GM19397 (cell line): Measurements from ENCODE around the gene TMF1.

ENCODE experiments used
- ATAC-seq: cut with Tn5 transposase; IDR thresholded peaks from one replicate; pipeline ENCODE4 v1.9.1; 2021; ENCODE audit warnings: mild to moderate bottlenecking, moderate library complexity; ENCODE audit not compliant: unreplicated experiment

The TMF1 gene

DNA sequence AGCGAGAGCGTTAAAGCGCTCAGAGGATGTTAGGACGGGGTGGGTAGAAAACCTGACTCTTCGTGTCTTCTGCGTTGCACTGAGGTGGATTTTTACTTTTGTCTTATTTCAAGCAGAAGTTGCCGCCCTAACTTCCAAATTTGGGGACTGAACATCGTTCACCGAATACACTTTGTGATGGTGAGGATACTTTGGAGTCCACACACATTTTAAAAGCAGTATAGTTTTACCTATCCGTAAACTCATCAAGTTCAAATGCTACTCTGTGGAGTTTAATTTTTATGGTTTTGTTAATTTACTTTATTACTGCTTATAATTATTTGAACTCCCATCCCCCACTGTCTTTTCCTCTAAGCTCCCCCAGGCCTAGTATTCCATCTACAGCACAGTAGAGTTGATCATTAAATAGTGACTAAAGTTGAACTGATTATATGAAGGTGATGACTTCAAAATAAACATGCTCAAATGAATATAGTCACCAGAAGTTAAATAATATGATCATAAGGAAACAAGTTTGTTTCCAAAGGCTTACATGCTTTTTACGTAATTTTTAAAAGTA lies 38.0 kb downstream of the TMF1 start:
- no peak for ATAC-seq

DNA sequence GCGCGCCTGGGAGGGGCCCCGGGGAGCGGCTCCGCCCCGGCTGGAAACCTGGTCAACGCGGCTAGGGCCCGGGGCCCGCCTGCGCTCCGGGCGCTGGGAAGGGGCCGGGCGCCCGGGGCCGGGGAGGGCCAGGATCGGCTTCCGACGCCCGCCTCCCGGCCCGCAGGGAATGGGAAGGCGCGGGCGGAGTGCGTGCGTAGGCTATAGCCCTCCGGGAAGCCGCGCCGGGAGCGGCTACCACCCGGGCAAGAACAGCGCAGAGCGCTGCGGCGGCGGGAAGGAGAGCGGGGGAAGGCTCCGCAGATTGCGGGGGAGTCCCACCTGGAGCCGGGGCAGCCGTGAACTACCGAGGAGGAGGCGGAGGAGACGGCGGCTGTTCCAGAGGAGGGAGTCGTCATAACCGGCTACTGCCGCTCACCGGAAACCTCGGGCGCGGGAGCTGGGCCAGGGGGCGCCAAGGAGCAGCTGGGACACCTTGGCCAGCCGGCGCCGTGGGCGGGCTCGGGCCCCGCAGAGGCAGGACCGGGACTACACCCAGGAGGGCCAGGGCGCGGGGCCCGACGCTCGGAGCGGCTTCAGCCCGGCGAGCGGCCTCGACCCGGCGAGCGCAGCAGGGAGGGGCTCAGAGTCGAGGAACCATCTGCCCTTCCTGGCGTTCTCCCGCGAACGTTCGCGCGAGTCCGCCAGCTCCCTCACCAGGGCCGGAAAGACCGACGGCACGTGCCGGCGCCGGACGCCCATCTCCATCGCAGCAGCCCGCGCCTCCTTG lies 38.7 kb downstream of the TMF1 start, which contains the start of gene EOGT:
Gene EOGT, minus strand, starts transcription at position 432 of the 769 bp plus-strand sequence. CDS start 3,838 bp downstream, outside the sequence.
- ATAC-seq: peak; percentile 91

DNA sequence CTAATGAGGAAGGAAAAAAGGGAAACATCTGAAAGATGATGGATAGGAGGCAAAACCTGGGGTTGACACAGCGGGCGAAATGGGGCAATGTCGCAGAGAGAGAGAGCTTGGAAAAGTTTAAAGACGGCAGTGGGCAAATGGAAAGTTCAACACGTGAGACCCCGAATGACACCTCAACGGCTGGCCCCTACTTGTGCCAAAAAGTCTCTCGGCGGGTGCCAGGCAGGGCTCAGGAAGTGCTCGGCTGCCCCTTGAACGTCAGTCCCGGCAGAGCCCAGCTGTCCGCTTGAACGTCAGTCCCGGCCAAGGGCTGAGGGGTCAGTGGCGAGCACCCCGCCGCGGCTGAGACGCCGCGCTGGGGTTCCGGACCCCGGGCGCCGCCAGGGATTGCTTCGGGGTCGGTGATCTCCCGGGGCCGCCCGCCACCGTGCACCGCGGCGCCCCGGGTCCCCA lies 39.3 kb downstream of the TMF1 start:
- ATAC-seq: peak; percentile 43

DNA sequence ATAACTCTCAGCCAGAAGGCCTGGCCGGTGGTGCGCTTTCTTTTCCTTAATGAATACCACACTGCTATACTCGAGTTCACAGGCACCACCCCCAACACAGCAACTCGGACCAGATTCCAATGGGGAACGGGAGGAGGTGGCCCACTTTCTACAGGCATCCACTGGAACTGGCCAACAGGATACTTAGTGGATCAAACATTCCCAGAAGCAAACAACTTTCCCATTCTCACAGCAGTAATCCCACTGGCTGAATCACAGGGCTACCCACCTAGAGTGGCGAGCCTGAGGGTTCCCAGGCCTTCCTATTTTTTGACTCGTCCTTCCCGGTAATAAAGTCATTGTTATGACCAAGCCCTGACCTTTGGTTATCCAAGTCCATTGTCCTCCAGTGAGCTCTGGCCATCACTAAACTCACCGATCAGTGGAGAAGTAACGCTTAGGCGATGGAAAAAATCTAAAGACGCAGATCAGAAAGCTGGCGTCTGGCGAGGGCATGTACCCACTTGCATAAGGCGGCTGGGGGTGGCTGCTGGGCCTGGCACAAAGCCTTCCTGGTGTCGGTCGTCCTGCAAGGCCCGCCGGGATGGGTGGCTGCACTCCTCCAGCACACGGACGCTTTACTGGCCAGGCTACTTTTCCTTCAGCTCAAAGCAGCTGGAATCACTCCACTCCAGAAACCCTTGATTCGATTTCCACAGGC lies 39.9 kb downstream of the TMF1 start:
- ATAC-seq: no peak

DNA sequence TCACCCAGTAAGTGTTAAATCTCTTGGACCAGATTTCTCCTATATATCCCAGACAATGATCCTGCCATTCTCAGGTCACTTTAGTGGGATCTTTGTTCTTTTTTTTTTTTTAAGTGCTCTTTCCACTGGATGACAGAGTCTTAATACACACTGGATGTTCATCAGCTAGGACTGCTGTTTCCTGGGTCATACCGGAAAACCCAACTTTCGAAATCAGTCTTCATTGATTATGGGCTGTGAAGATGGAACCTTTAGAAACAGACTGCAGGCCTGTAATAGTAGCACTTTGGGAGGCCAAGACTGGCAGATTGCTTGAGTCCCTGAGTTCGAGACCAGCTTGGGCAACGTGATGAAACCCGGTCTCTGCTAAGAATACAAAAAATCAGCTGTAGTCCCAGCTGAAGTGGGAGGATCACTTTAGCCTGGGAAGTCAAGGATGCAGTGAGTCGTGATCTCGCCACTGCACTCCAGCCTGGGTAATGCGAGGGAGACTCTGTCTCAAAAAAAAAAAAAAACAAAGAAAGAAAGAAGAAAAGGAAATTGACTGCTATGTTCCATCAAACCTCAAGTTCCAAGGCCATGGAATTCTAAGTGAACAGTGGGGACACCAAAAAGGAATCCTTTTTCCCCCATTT lies 40.9 kb downstream of the TMF1 start:
- no peak for ATAC-seq

DNA sequence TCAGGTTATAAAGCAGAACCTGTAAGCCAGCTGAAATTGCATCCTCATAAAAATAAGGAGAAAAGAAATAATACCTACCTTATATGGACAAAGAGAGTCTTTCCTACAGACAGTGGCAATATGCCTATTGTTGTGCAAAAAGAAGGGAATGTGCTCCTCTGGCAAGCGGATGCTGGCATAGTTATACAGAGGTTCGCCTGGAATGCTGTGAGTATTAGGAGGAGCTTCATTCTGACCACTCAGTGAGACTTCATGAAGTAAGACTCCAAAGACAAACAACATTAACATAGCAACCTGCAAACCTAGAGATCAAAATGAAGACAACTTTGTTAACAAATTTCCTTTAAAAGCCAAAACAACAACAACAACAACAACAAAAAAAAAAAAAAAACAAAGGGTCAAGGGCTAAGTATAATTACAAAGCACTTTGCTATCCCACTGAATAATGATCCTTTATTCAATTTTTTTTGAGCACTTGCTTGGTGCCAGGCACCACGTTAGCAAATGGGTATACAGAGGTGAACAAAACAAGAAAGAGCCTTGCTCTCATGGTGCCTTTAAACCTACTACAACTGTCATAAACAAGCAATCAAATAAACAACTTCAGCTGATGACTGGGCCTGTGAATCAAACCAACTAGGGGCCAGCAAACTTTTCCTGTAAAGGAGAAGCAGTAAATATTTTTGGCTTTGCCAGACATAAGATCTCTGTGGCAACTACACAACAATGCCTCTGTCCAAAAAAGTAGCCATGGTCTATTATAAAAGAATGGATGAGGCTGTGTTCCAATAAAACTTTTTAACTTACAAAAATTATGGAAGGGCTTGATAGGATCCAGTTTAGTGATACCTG lies 42.3 kb downstream of the TMF1 start:
- ATAC-seq: no peak

DNA sequence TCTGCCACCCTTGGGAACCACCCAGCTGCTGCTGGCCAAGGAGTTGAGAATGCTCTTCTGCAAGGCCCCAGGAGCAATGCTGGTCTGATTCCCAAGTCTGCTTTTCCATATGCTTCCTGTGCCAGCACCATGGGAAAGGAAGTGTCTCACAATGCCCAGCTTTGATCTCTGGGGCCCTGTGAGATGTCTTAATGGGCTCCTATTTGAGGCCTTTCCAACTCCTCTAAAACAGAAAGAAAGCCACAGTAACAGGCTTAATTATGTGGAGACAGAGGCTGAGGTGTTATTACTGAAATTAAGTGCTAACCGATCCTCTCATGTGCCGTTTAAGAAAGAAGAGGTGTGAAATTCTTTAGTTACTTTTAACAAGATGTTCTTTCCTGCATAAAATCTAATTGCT lies 43.2 kb downstream of the TMF1 start:
- ATAC-seq: no peak

DNA sequence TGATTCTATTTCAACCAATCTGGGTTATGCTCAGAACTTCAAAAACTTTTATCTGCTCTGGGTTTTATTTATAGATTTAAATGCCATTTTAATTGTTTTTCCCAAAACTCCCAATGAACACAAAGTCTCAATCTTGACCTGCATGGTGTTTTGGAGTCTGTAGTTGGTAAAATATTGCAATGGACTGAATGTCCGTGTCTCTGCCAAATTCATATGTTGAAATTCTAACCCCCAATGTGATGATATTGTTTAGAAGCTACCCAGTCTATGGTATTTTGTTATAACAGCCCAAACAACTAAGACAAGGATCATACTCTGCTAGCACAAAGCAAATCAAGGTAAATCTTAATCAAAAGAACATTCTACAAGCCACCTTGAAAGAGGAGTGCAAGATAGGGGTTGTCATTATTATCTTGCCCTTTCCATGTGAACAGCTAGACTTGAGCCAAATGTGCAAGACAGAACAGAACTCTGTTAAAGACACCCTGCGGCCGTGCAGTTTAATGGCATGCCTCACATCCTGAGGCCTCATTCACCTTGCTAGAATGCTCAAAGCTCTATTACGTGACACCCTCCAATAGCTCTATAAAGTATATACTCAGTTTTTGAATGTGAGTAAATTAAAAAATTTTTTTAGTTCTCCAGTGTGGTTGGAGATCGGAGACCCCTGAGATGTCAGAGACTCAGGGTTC lies 46.2 kb downstream of the TMF1 start:
- no peak for ATAC-seq

DNA sequence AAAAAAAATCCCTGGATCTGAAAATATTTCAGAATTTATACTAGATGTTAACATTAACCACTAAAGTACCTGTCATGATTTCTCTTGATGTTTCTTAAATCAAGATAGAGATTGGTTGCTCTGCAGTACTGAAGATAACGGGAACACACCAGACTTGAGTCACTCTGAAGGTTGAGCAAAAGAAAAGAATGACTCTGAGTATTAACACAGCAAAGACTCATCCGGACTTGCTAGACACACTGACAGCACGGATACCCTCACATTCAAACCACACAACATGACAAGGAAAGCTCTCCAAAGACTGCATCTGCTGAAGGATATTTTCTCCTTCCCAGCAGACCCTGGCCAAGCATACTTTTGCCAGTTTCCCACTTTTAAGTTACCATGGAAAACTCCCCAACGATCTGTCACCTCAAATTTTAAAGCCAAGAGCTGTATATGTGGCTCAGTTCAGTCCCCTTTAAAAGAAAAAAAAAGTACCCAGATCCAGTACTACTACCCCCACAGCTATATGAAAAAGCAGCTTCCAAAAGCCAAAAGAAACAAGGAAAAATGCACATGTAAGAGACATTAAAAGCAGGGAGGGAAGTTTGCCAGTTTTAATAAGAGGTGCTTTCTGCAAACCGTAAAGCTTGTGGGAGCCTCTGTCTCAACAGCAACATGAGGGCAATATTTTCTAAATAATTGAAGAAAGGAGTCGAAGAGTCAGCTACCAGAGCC lies 46.9 kb downstream of the TMF1 start:
- ATAC-seq: no peak

DNA sequence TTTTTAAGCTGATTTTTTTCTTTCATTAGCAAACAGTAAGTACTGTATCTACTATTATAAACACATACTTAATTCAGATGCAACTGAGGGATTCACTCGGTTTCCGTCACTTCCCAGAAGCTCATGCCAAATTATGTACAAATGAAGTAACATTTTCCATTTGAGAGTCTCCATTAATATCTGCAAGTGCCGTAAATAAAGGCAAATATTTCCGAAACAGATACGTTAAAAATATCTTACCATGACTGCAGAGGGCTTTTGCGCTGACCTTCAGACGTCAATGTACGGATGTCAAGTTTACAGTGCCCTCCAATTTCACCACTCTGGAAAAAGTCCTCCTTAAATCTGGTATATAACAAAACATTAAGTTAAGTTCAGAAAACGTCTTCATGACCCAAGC lies 48.0 kb downstream of the TMF1 start:
- no peak for ATAC-seq

DNA sequence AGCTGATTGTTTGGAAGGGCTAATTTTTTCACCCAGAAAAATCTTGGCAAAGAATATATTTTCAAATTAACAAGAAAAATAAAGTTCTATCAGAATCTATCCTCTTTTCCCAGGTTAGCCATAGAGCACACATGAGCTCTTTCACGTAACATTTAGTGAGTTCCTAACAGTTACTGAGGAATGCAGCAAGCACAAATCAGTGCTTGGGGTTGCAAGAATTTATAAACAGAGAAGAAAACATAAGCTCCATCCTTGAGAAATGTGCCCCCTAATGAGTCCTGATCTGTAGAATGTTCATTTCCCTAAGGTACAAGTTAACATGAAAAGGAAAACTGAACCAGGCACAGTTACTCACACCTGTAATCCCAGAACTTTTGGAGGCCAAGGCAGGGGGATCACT lies 52.5 kb downstream of the TMF1 start:
- no peak for ATAC-seq

DNA sequence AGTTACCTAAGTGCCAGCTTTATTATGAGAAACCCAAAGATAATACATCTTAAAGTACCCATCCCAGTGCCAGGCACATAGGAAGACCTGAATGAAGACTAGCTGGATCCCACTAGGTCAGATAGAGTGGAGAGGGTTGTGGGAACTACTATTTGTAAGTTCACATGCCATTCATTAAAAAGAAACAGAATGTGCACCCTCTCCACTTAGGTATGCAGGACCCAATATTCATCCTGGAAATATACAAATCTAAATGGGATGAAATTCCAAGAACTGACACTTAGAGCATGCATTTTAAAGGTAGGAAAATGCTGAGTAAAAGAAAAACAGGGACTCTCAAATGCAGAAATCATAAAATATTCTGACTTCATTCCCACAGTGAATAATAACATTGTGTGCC lies 53.0 kb downstream of the TMF1 start:
- no peak for ATAC-seq

DNA sequence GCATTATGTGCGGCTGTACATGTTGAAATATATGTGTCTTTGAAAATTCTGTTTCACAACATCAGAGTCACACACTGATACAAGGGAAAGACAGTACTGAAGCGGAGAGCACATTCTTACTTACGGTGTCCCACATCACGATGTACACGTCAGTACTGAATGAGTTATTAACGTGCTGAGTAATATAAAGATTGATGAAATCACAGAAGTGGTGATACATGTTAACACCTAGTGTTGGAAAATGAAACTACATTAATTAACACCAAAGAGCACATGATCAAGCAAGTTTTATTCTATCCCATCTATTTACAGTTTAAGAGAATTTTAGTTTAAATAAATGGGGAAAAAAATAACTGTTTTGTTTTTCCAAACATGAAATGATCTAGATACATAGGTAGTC lies 54.2 kb downstream of the TMF1 start:
- no peak for ATAC-seq

DNA sequence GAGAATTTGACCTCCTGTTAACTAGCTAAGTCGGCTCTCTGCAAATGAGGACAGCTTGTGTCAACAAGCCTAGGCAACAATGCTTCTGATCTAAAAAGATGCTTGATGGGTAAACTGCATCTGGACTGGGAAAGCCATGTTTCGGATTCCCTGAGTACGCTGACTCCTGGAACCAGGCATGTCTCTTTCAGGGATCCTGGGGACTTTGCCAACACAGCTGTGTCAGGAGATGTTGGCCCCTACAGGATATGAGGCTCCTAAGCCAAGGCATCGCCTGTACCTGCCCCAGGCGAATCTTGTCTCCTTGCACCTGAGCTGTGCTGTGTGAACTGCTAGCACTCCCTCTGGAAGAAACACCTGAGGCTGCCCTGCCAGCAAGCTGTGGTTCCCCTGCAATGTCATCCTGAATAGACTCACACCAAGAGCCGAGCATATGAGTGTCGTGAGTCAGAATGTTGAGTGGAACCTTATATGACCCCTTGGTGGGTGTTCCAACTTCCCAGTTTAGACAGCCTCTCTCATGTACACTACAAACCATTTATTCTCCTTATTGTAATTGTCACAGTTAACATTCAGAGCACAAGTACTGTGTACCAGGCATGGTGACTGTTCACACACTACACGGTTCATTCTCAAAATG lies 55.7 kb downstream of the TMF1 start:
- ATAC-seq: no peak

DNA sequence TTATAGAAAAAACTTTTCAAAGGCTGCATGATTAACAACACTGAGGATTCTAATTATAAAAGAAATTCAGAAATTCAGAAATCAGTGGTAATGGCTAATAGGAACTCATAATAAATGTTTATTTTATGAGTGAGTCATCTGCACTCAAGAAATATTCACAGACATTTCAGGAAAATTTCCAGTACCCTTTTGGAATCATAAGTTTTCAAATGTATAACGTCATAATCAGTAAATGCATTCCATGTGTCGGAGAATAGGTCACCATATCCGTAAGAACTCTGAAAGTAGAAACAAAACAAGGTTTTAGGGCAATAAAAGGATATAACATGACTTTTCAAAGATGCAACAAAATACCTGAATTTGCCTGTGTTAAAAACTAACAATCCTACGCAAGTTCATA lies 63.4 kb downstream of the TMF1 start:
- ATAC-seq: no peak

DNA sequence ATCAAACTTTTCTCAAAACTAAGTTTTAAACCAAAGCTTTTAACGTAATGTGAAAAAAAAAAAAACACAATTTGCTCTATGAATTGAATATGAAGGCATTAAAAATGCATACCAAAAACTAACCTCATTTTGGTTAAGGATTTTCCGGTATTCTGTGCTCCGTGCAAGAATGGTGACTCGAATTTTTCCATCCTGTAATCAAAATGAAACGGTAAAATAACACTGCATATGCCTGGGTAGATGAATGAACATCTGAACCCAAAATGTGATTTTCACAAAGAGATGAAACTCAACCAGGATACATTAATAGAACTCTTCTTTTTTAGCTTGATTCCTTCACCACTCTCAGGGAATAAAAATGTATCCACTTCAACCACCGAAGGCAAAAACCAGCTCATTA lies 64.8 kb downstream of the TMF1 start:
- no peak for ATAC-seq

DNA sequence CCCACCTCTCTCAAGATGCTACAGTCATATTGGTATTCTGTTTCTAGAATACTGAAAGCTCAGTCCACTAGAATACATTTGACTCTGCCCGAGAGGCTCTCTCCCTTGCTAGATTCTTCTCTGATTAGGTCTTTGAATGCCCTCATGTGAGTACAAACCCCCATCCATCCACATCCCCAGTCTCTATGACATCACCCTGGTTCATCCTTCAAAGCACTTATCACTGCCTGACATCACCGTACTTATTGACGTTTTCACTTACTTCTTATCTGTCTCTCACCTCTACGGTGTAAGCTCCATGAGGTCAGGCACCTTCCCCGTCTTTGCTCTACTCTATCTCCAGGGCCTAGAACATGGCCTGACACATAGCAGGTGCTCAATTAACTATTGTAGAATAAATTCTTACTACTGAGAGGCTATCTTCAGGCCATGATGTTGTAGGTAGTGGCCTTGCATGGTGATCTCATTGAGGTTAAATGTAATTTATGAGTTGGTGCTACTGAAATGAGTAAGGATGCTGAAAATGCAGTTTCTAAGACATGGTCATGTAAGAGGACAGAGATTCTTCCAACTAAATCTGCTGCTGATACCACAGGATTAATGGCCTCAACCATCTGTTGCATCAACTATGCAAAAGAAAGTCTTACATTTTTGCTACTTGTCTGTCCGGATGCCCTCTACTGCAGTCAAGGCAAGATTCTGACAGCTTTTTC lies 65.5 kb downstream of the TMF1 start:
- no peak for ATAC-seq

DNA sequence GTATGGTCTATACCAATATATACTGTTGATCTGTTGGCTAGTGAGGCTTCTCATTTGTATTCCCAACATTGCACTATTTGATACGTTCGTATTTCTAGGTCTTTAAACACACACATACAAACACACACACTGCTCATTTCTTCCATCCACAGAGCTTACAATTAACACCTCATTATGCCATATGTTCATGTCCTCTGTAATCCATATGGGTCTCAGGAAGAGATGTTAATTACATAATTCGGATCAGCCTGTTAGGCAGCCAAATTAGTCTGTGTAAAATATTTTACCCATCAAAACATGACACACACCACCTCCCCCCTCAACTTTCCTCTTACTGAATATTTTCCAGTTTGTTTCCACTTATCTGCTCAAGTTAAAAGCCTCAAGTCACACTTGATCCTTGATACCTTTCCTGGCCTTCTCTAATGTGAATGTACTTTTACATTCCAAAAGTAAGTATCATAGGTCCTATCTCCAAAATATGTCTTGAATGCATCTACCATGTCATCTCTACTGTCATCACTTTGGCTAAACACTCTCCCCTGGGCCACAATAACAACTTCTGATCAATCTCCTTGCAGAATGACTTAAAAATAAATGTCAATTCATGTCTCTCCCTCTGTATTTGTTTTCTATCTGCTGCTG lies 66.9 kb downstream of the TMF1 start:
- ATAC-seq: no peak
